GM13977 (cell line): ENCODE data around the gene MAB21L4.
"Not testable (repeated sequence)": the region's sequence is repeated elsewhere in the genome, so short reads cannot be mapped to it uniquely, and the experiment has no call there.

Source experiments
- DNase-seq: peaks from one replicate; pipeline ENCODE4 v3.0.0; 2012; ENCODE audit warnings: low spot score
- in situ Hi-C: fragments of 300-500 bp; cut with MboI; formaldehyde crosslinking; loops from one replicate; pipeline ENCODE4 v1.12.0; 2022; ENCODE audit warnings: low sequenced_read_pairs, low pct_unique_long_range_greater_than_20kb, mixed read lengths, inconsistent platforms; ENCODE audit not compliant: unreplicated experiment
- TF ChIP-seq, protein P1 (sequence below): IDR thresholded peaks from 2 replicates; pipeline ENCODE4 v1.5.1; 2012; ENCODE audit warnings: mild to moderate bottlenecking, control low read depth; ENCODE audit not compliant: insufficient read depth; ENCODE audit errors: extremely low read depth, missing control alignments

MAB21L4 gene

DNA sequence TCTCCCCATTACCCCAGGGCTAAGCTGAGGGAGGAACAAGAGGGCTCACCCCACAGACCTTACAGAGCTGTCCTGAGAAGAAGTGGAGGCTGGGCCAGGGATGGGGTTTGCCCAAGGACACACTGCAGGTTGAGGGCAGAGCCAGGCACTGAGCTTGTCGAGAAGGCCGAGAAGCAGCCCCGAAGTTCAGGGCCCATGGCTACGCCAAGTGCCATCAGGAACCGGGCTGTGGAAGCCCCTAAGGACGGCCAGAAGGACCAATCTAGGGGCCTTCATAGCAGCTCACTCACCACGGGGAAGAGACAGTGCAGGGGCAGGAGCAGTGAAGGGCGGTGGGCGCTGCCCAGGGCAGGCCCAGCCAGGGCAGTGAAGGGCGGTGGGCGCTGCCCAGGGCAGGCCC, 45.9 kb downstream of the MAB21L4 start:
- in situ Hi-C loops = no loop called here
- no peak for DNase-seq
- TF ChIP-seq, protein P1, sequence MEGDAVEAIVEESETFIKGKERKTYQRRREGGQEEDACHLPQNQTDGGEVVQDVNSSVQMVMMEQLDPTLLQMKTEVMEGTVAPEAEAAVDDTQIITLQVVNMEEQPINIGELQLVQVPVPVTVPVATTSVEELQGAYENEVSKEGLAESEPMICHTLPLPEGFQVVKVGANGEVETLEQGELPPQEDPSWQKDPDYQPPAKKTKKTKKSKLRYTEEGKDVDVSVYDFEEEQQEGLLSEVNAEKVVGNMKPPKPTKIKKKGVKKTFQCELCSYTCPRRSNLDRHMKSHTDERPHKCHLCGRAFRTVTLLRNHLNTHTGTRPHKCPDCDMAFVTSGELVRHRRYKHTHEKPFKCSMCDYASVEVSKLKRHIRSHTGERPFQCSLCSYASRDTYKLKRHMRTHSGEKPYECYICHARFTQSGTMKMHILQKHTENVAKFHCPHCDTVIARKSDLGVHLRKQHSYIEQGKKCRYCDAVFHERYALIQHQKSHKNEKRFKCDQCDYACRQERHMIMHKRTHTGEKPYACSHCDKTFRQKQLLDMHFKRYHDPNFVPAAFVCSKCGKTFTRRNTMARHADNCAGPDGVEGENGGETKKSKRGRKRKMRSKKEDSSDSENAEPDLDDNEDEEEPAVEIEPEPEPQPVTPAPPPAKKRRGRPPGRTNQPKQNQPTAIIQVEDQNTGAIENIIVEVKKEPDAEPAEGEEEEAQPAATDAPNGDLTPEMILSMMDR = no peak

DNA sequence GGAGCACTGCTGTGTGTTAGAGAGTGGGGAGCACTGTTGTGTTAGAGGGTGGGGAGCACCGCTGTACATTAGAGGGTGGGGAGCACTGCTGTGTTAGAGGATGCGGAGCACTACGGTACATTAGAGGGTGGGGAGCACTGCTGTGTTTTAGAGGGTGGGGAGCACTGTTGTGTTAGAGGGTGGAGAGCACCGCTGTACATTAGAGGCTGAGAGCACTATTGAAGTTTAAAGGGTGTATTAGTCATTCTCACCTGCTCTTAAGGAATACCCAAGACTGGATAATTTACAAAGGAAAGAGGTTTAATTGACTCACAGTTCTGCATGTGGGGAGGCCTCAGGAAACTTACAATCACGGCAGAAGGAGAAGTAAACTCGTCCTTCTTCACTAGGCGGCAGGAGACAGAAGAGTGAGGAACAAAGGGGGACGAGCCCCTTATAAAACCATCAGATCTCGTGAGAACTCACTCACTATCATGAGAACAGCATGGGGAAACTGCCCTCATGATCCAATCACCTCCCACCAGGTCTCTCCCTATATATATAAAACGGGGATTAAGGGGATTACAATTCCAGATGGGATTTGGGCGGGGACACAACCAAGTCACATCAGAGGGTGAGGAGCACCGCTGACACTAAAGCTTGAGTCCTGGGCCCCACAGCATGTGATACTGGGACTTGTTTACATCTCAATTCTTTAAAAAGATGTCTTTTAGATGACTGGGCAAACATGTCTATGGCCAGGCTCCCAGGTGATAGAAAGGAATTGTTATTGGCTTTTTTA, 46.9 kb downstream of the MAB21L4 start:
- in situ Hi-C loops = loop anchor here (25.0 kb wide), 1 partner anchor 337 kb away; no protein-coding TSS in a partner anchor
- TF ChIP-seq, protein P1 = no peak
- DNase-seq = no peak

DNA sequence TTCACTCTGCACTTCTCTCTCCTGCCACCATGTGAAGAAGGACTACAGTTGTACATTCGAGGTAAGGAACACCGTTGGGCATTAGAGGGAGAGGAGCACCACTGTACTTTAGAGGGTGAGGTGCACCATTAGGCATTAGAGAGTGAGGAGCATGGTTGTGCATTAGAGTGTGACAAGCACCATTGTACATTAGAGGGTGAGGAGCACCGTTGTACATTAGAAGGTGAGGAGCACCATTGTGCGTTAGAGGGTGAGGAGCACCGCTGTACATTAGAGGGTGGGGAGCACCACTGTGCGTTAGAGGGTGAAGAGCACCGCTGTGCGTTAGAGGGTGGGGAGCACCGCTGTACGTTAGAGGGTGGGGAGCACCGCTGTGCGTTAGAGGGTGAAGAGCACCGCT, 48.1 kb downstream of the MAB21L4 start:
- DNase-seq = no peak
- TF ChIP-seq, protein P1 = no peak
- in situ Hi-C loops = loop anchor here (25.0 kb wide), 1 partner anchor 336 kb away; no protein-coding TSS in a partner anchor

DNA sequence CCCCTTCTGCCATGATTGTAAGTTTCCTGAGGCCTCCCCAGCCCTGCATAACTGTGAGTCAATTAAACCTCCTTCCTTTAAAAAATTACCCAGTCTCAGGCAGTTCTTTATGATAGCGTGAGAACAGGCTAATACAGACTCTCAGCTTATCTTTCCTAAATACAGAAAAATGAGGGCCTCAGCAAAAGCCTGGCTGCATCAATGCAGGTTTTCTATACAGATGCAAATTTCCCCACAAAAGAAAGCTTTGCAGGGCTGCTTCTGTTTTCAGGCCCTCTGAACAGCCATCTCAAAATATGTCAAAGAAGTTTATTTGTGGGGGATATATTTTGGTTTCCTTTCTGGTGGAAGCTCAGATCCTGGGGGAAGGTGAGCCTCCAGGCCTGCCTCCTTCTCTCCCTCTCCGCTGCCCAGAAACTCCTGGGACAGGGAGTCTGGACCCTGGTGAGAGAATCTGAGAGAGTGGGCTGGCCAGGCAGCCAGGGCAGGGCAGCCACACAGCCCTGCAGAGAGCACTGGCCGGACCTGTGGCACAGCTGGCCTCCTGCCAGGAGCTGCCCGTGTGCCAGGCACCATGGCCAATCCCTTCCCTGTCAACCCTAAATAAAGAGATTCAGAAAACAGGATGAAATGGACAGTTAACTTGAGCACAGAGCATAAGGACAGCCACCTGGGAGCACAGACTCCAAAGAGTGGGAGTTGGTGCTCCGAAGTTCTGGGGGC, 48.9 kb downstream of the MAB21L4 start:
- in situ Hi-C loops = loop anchor here (25.0 kb wide), 1 partner anchor 335 kb away; no protein-coding TSS in a partner anchor
- TF ChIP-seq, protein P1 = no peak
- no peak for DNase-seq

DNA sequence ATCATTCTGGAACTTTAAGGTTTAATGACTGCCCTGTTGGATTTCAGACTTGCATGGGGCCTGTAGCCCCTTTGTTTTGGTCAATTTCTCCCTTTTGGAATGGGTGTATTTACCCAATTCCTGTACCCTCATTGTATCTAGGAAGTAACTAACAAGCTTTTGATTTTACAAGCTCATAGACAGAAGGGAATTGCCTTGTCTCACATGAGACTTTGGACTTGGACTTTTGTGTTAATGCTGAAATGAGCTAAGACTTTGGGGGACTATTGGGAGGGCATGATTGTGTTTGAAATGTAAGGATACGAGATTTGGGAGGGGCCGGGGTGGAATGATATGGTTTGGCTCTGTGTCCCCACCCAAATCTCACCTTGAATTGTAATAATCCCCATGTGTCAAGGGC, 49.6 kb downstream of the MAB21L4 start:
- not testable (repeated sequence) for DNase-seq
- in situ Hi-C loops = loop anchor here (25.0 kb wide), 1 partner anchor 334 kb away; no protein-coding TSS in a partner anchor

DNA sequence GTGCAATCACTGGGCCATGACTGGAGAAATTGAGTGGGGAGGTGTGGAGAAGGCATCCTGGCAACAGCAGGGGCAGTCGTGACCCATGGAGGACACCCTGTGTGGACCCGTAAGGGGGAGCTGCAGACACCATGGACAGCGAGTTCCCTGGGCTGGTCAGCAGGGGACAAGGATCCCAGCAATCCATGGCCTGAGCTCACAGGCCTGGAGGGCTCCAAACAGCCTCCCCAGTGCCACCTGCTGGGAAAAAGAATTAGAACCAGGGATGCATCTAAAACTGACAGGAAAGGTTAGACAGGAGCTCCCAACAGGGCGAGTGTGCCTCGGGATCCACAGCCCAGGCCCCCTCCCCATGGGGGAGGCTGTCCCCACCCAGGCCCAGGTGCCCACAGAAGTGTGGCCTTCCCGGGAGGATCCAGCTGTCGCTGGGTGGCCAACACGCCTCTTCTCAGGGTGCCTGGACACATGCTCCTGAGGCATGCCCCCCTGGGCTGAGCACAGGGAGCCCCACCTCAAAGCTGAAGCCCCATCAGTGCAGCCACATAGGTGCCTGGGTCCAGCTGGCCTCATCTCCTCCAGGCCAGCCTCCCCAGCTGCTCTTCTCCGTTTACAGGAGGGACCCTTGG, 55.4 kb downstream of the MAB21L4 start:
- in situ Hi-C loops = loop anchor here (25.0 kb wide), 1 partner anchor 328 kb away; no protein-coding TSS in a partner anchor
- TF ChIP-seq, protein P1 = peak; percentile 54
- DNase-seq = peak; percentile 72
